ENCODE data around the gene BCAS4. TPM values are rescaled to one million over a fixed set of nuclear protein-coding genes. Genes with fewer than 3 reads are reported as not detected.

BCAS4 gene
- total and polyA plus RNA-seq, 2 donors (not counting 1 experiment from before 2014, with no cell fraction given): 14.1 to 33.7 TPM

DNA sequence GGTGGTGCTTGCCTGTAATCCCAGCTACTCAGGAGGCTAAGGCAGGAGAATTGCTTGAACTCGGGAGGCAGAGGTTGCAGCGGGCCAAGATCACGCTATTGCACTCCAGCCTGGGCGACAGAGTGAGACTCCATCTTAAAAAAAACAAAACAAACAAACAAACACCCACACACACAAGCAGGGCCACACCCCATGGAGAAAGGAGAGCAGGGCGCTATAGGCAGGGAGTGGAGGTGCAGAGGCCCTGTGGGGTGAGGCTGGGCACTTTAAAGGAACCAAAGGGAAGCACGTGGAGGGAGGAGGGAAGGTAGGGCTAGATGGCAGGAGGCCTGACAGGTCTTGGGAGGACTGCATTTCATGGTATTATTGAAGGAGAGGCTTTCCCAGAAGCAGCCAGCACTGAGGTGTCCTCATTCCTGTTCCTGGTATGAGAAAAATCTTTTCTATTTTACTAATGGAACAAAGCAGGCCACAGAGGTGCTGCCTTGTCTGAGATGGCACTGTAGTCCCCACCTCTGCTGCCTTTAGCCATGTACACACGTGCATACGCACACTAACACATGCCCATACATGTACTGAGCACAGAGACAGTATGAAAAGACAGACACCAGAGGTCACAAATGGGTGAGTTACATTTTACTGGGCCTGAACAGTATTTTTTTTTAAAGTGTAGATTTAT lies 44.0 kb downstream of the BCAS4 start:
- no peak overlapping the region for H2AFZ ChIP-seq (ENCODE audit: low read length)
- no peaks in the 10 kb centered on the region for H3K79me2 ChIP-seq (ENCODE audit: control insufficient read depth, insufficient read depth, low read length)
- H3K36me3 ChIP-seq (ENCODE audit: control insufficient read depth, insufficient read depth, low read length): no peaks in the 10 kb centered on the region
- no peak overlapping the region for H3K9ac ChIP-seq (ENCODE audit: insufficient read depth, low read length)
- H3K4me2 ChIP-seq (ENCODE audit: extremely low read depth, insufficient read depth, low read length): no peak overlapping the region
- no peaks in the 10 kb centered on the region for H4K20me1 ChIP-seq (ENCODE audit: control insufficient read depth, extremely low read depth, insufficient read depth, low read length)
- no peaks in the 10 kb centered on the region for H3K27me3 ChIP-seq (ENCODE audit: control insufficient read depth, insufficient read depth, low read length)
- H3K4me1 ChIP-seq (ENCODE audit: control insufficient read depth, extremely low read depth, insufficient read depth, low read length): peaks cover 10% of the 10 kb centered on the region
- TF ChIP-seq EZH2 (IDR thresholded peaks at IDR 0.05; ENCODE audit: low read length, missing control alignments): no peak
- TF ChIP-seq, protein P1, sequence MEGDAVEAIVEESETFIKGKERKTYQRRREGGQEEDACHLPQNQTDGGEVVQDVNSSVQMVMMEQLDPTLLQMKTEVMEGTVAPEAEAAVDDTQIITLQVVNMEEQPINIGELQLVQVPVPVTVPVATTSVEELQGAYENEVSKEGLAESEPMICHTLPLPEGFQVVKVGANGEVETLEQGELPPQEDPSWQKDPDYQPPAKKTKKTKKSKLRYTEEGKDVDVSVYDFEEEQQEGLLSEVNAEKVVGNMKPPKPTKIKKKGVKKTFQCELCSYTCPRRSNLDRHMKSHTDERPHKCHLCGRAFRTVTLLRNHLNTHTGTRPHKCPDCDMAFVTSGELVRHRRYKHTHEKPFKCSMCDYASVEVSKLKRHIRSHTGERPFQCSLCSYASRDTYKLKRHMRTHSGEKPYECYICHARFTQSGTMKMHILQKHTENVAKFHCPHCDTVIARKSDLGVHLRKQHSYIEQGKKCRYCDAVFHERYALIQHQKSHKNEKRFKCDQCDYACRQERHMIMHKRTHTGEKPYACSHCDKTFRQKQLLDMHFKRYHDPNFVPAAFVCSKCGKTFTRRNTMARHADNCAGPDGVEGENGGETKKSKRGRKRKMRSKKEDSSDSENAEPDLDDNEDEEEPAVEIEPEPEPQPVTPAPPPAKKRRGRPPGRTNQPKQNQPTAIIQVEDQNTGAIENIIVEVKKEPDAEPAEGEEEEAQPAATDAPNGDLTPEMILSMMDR (conservative IDR thresholded peaks at IDR 0.05 in 1 of 2, IDR thresholded peaks at IDR 0.05 in 1 of 2; ENCODE audit: low read depth in 1 of 2, low read length in 2 of 2): no peak
- no peak overlapping the region for H3K4me3 ChIP-seq (replicated peaks in 1 of 4; ENCODE audit: control extremely low read depth in 1 of 4, insufficient read depth in 1 of 4, low read depth in 3 of 4, low read length in 4 of 4)
- no peaks in the 10 kb centered on the region for H3K9me3 ChIP-seq (ENCODE audit: control insufficient read depth, insufficient read depth, low read depth, low read length)
- DNase-seq (ENCODE audit: low read depth in 2 of 2): peak in 1 of 2 donors; percentile 18
- no peak overlapping the region for H3K27ac ChIP-seq (ENCODE audit: insufficient read depth, low read length)

DNA sequence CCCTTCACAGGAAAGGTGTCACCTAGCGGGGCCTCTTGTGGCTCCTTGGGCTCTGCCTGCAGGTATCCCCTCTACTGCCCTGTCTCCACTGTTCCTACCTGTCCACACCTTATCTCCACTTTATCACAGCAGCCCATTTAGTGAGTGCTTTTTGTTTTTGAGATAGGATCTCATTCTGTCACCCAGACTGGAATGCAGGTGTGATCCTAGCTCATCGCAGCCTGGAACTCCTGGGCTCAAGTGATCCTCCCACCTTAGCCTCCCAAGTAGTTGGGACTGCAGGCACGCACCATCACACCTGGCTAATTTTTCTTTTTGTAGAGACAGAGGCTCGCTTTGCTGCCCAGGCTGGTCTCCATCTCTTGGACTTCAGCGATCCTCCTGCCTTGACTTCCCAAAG lies 48.0 kb downstream of the BCAS4 start:
- H3K36me3 ChIP-seq (ENCODE audit: control insufficient read depth, insufficient read depth, low read length): no peaks in the 10 kb centered on the region
- H3K4me2 ChIP-seq (ENCODE audit: extremely low read depth, insufficient read depth, low read length): no peak overlapping the region
- H3K9me3 ChIP-seq (ENCODE audit: control insufficient read depth, insufficient read depth, low read depth, low read length): no peaks in the 10 kb centered on the region
- DNase-seq (ENCODE audit: low read depth in 2 of 2): no peak
- H3K27me3 ChIP-seq (ENCODE audit: control insufficient read depth, insufficient read depth, low read length): no peaks in the 10 kb centered on the region
- no peaks in the 10 kb centered on the region for H3K79me2 ChIP-seq (ENCODE audit: control insufficient read depth, insufficient read depth, low read length)
- no peak overlapping the region for H3K9ac ChIP-seq (ENCODE audit: insufficient read depth, low read length)
- no peaks in the 10 kb centered on the region for H4K20me1 ChIP-seq (ENCODE audit: control insufficient read depth, extremely low read depth, insufficient read depth, low read length)
- no peak overlapping the region for H3K27ac ChIP-seq (ENCODE audit: insufficient read depth, low read length)
- peaks cover 6% of the 10 kb centered on the region for H3K4me1 ChIP-seq (ENCODE audit: control insufficient read depth, extremely low read depth, insufficient read depth, low read length)
- TF ChIP-seq EZH2 (IDR thresholded peaks at IDR 0.05; ENCODE audit: low read length, missing control alignments): no peak
- TF ChIP-seq, protein P1 (conservative IDR thresholded peaks at IDR 0.05 in 1 of 2, IDR thresholded peaks at IDR 0.05 in 1 of 2; ENCODE audit: low read depth in 1 of 2, low read length in 2 of 2): no peak
- no peak overlapping the region for H2AFZ ChIP-seq (ENCODE audit: low read length)
- no peak overlapping the region for H3K4me3 ChIP-seq (replicated peaks in 1 of 4; ENCODE audit: control extremely low read depth in 1 of 4, insufficient read depth in 1 of 4, low read depth in 3 of 4, low read length in 4 of 4)

DNA sequence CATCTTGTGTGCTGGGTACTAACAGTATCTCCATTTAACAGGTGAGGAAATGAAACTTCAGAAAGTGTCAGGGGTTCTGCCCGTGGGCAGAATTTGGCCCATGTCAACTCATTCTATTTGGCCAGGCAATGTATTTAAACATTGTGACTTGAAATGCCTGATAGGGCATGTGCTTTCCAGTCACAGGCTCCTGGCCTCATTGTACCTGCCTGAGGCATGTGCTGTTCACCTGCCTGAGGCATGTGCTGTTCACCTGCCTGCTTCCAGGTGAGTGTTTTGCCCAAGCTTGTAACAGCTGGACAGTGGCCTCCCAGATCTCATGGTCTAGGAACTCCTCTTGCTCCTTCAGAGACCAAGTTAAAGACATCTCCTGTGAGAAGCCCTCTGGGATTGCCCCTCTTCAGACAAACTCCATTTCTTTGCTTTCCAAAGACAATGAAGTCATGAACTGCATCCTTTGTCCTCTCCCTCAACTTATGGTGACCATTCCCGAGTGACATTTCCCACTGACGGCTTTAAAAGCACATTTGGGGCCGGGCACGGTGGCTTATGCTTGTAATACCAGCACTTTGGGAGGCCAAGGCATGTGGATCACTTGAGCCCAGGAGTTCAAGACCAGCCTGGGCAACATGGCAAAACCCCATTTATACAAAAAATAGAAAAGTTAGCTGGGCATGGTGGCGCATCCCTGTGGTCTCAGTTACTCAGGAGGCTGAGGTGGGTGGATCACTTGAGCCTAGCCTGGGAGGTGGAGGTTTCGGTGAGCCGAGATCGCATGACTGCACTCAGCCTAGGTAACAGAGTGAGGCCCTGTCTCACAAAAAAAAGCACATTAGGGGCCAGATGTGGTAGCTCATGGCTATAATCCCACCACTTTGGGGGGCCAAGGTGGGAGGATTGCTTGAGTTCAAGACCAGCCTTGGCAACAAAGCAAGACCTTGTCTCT lies 48.7 kb downstream of the BCAS4 start:
- Histone ChIP-seq H3K9ac (ENCODE audit: insufficient read depth, low read length) (no peak overlapping the region), H3K4me2 (ENCODE audit: extremely low read depth, insufficient read depth, low read length) (no peak overlapping the region), H4K20me1 (ENCODE audit: control insufficient read depth, extremely low read depth, insufficient read depth, low read length) (no peaks in the 10 kb centered on the region), H3K27ac (ENCODE audit: insufficient read depth, low read length) (no peak overlapping the region), H3K79me2 (ENCODE audit: control insufficient read depth, insufficient read depth, low read length) (no peaks in the 10 kb centered on the region), H2AFZ (ENCODE audit: low read length) (no peak overlapping the region), H3K9me3 (ENCODE audit: control insufficient read depth, insufficient read depth, low read depth, low read length) (no peaks in the 10 kb centered on the region), H3K36me3 (ENCODE audit: control insufficient read depth, insufficient read depth, low read length) (no peaks in the 10 kb centered on the region), H3K4me1 (ENCODE audit: control insufficient read depth, extremely low read depth, insufficient read depth, low read length) (peaks cover 4% of the 10 kb centered on the region), H3K27me3 (ENCODE audit: control insufficient read depth, insufficient read depth, low read length) (no peaks in the 10 kb centered on the region), H3K4me3 (replicated peaks in 1 of 4; ENCODE audit: control extremely low read depth in 1 of 4, insufficient read depth in 1 of 4, low read depth in 3 of 4, low read length in 4 of 4) (no peak overlapping the region)
- TF ChIP-seq EZH2 (IDR thresholded peaks at IDR 0.05; ENCODE audit: low read length, missing control alignments): no peak
- TF ChIP-seq, protein P1 (conservative IDR thresholded peaks at IDR 0.05 in 1 of 2, IDR thresholded peaks at IDR 0.05 in 1 of 2; ENCODE audit: low read depth in 1 of 2, low read length in 2 of 2): no peak
- no peak for DNase-seq (ENCODE audit: low read depth in 2 of 2)

Measured in fibroblast of lung (primary cell).